Neural cell (in vitro differentiated cells): ENCODE results near the gene PTPRG. TPM values are rescaled to one million over a fixed set of nuclear protein-coding genes. Genes with fewer than 3 reads are reported as not detected.

Source experiments
- H2AFZ ChIP-seq: fragments of 200-600, 300-800 bp; sonication (generic), shearing (Covaris generic); 2 replicates; pipeline ENCODE4 v1.6.0; 2014; ENCODE audit warnings: low read depth, mild to moderate bottlenecking, antibody characterized with exemption, low read length, moderate library complexity
- H3F3A ChIP-seq: fragments of 200-600 bp; shearing (Covaris generic); 2 replicates; pipeline ENCODE4 v1.6.1; 2016; ENCODE audit warnings: mild to moderate bottlenecking, moderate library complexity, mixed read lengths, antibody characterized with exemption, low read length; ENCODE audit not compliant: insufficient read depth, poor library complexity, severe bottlenecking
- H3K27ac ChIP-seq: fragments of 200-600, 300-800 bp; sonication (generic), shearing (Covaris generic); 2 replicates; pipeline ENCODE4 v1.5.1; 2014; ENCODE audit warnings: mild to moderate bottlenecking, low read length, moderate library complexity
- H3K27me3 ChIP-seq: fragments of 300-800, 200-600 bp; sonication (generic), shearing (Covaris generic); 2 replicates; pipeline ENCODE4 v1.6.0; 2014; ENCODE audit warnings: mild to moderate bottlenecking, low read depth, low read length, moderate library complexity; ENCODE audit not compliant: insufficient read depth
- H3K36me3 ChIP-seq: fragments of 300-800, 200-600 bp; sonication (generic), shearing (Covaris generic); 2 replicates; pipeline ENCODE4 v1.5.1; 2014; ENCODE audit warnings: mild to moderate bottlenecking, antibody characterized with exemption, low read length, moderate library complexity; ENCODE audit not compliant: insufficient read depth
- H3K4me2 ChIP-seq: fragments of 300-800, 200-600 bp; sonication (generic), shearing (Covaris generic); 2 replicates; pipeline ENCODE4 v1.6.0; 2014; ENCODE audit warnings: mild to moderate bottlenecking, low read length
- H3K4me3 ChIP-seq: fragments of 300-800, 200-600 bp; sonication (generic), shearing (Covaris generic); 2 replicates; pipeline ENCODE4 v1.5.1; 2014; ENCODE audit warnings: mild to moderate bottlenecking, low read length, moderate library complexity
- H3K79me2 ChIP-seq: fragments of 200-600 bp; shearing (Covaris generic); replicated peaks from 2 replicates; pipeline ENCODE4 v1.6.0; 2014; ENCODE audit warnings: mild to moderate bottlenecking, low read length, moderate library complexity; ENCODE audit not compliant: insufficient read depth
- H3K9ac ChIP-seq: fragments of 300-800, 200-600 bp; sonication (generic), shearing (Covaris generic); 2 replicates; pipeline ENCODE4 v1.6.1; 2016; ENCODE audit warnings: mild to moderate bottlenecking, low read length, mixed read lengths
- H3K9me2 ChIP-seq: fragments of 200-600 bp; shearing (Covaris generic); 2 replicates; pipeline ENCODE4 v1.6.1; 2016; ENCODE audit warnings: mild to moderate bottlenecking, low read length, mixed read lengths; ENCODE audit not compliant: insufficient read depth
- H3K9me3 ChIP-seq: fragments of 200-600, 300-800 bp; sonication (generic), shearing (Covaris generic); 2 replicates; pipeline ENCODE4 v1.6.1; 2016; ENCODE audit warnings: mild to moderate bottlenecking, mixed run types, low read length, moderate library complexity, mixed read lengths
- H4K20me1 ChIP-seq: fragments of 200-600 bp; shearing (Covaris generic); 2 replicates; pipeline ENCODE4 v1.6.1; 2016; ENCODE audit warnings: mild to moderate bottlenecking, mixed run types; ENCODE audit not compliant: insufficient read depth
- EP300 ChIP-seq: fragments of 450-650 bp; conservative IDR thresholded peaks from 2 replicates; pipeline ENCODE4 v1.6.1; 2014; ENCODE audit warnings: antibody characterized with exemption, mild to moderate bottlenecking, moderate library complexity; ENCODE audit not compliant: poor library complexity, severe bottlenecking
- EZH2 ChIP-seq: fragments of 200-600, 300-800 bp; shearing (Covaris generic), sonication (generic); IDR thresholded peaks from 2 replicates; pipeline ENCODE4 v1.6.1; 2014; ENCODE audit warnings: antibody characterized with exemption, low read length, borderline replicate concordance, mild to moderate bottlenecking; ENCODE audit not compliant: insufficient read depth, poor library complexity, severe bottlenecking
- MXI1 ChIP-seq: fragments of 450-650 bp; conservative IDR thresholded peaks from 2 replicates; pipeline ENCODE4 v1.6.1; 2014; ENCODE audit warnings: antibody characterized with exemption, mild to moderate bottlenecking; ENCODE audit not compliant: poor library complexity, severe bottlenecking
- POLR2AphosphoS5 ChIP-seq: IDR thresholded peaks from 2 replicates; pipeline ENCODE4 v1.6.1; 2012
- RAD21 ChIP-seq: fragments of 450-650 bp; conservative IDR thresholded peaks from 2 replicates; pipeline ENCODE4 v1.6.1; 2014; ENCODE audit warnings: antibody characterized with exemption, mild to moderate bottlenecking, moderate library complexity
- SMC3 ChIP-seq: fragments of 450-650 bp; conservative IDR thresholded peaks from 2 replicates; pipeline ENCODE4 v1.6.1; 2014; ENCODE audit warnings: antibody characterized with exemption, mild to moderate bottlenecking, moderate library complexity; ENCODE audit not compliant: poor library complexity
- TAF1 ChIP-seq: IDR thresholded peaks from 2 replicates; pipeline ENCODE4 v1.6.1; 2012; ENCODE audit warnings: low read depth
- polyA plus RNA-seq: library from polyadenylated mRNA; depleted of rRNA; stranded (reverse); fragments of >200 nt; gene quantifications from 2 replicates; pipeline ENCODE4 v1.2.3, GENCODE V29; 2014
- TF ChIP-seq, protein P1 (sequence below): IDR thresholded peaks from 2 replicates; pipeline ENCODE4 v1.6.1; 2012; ENCODE audit warnings: borderline replicate concordance
- TF ChIP-seq, protein P2 (sequence below): fragments of 450-650 bp; IDR thresholded peaks from 2 replicates; pipeline ENCODE4 v1.5.1; 2014; ENCODE audit warnings: antibody characterized with exemption, mild to moderate bottlenecking, moderate library complexity; ENCODE audit not compliant: poor library complexity, severe bottlenecking

PTPRG gene
- polyA plus RNA-seq, 1 donor from 2014 or later, result 33.1 TPM

DNA sequence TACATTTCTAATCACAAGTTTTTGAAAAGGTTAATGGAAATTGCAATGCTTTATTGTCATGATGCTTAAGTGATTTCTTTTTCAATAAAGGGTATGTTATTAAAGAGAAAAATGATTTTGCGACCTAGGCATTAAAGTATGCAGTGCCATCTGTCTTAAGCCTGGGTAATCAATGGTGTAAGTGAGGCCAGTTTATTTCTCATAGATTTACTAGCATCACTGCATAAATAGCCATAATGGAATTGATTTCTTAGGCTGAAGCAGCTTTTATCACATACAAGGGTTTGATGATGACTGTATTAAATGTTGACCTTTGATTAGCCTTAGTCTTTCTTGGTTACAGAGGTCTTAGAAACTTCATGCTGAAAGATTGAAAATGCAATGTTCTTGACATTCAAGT lies 464.5 kb downstream of the PTPRG start:
- Histone ChIP-seq H3K4me3 (no peak overlapping the region), H3F3A (no peaks in the 10 kb centered on the region), H3K27ac (no peak overlapping the region), H2AFZ (no peak overlapping the region), H3K9me2 (no peaks in the 10 kb centered on the region), H4K20me1 (no peaks in the 10 kb centered on the region), H3K9me3 (no peaks in the 10 kb centered on the region), H3K9ac (no peak overlapping the region), H3K79me2 (no peaks in the 10 kb centered on the region), H3K4me2 (no peak overlapping the region), H3K27me3 (no peaks in the 10 kb centered on the region), H3K36me3 (no peaks in the 10 kb centered on the region)
- TF ChIP-seq POLR2AphosphoS5, result no peak
- TF ChIP-seq, protein P1, sequence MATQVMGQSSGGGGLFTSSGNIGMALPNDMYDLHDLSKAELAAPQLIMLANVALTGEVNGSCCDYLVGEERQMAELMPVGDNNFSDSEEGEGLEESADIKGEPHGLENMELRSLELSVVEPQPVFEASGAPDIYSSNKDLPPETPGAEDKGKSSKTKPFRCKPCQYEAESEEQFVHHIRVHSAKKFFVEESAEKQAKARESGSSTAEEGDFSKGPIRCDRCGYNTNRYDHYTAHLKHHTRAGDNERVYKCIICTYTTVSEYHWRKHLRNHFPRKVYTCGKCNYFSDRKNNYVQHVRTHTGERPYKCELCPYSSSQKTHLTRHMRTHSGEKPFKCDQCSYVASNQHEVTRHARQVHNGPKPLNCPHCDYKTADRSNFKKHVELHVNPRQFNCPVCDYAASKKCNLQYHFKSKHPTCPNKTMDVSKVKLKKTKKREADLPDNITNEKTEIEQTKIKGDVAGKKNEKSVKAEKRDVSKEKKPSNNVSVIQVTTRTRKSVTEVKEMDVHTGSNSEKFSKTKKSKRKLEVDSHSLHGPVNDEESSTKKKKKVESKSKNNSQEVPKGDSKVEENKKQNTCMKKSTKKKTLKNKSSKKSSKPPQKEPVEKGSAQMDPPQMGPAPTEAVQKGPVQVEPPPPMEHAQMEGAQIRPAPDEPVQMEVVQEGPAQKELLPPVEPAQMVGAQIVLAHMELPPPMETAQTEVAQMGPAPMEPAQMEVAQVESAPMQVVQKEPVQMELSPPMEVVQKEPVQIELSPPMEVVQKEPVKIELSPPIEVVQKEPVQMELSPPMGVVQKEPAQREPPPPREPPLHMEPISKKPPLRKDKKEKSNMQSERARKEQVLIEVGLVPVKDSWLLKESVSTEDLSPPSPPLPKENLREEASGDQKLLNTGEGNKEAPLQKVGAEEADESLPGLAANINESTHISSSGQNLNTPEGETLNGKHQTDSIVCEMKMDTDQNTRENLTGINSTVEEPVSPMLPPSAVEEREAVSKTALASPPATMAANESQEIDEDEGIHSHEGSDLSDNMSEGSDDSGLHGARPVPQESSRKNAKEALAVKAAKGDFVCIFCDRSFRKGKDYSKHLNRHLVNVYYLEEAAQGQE, result no peak
- no peak for TF ChIP-seq SMC3
- no peak for TF ChIP-seq TAF1
- TF ChIP-seq, protein P2, sequence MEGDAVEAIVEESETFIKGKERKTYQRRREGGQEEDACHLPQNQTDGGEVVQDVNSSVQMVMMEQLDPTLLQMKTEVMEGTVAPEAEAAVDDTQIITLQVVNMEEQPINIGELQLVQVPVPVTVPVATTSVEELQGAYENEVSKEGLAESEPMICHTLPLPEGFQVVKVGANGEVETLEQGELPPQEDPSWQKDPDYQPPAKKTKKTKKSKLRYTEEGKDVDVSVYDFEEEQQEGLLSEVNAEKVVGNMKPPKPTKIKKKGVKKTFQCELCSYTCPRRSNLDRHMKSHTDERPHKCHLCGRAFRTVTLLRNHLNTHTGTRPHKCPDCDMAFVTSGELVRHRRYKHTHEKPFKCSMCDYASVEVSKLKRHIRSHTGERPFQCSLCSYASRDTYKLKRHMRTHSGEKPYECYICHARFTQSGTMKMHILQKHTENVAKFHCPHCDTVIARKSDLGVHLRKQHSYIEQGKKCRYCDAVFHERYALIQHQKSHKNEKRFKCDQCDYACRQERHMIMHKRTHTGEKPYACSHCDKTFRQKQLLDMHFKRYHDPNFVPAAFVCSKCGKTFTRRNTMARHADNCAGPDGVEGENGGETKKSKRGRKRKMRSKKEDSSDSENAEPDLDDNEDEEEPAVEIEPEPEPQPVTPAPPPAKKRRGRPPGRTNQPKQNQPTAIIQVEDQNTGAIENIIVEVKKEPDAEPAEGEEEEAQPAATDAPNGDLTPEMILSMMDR, result no peak
- TF ChIP-seq MXI1, result no peak
- no peak for TF ChIP-seq EZH2
- TF ChIP-seq EP300, result no peak
- TF ChIP-seq RAD21, result no peak

DNA sequence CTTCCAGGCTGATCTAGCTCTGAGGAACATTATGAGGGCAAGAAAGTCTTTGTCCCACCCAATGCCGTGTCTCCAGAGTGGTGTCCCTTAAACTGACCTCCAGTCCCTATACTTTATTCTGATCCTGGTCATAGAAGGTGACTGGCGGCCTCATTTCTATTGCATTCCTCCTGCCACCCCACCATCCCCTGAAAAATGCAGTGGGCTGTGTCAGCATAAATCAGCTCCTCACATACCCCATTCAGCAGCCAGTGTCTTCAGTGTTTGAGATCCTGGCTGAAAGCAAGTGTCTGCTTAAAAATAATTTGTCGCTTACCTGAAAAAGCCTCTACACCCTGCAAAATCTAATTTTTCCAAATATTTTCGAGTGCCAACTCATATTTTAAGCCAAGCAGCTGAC lies 465.9 kb downstream of the PTPRG start:
- H3K9me2 ChIP-seq, result no peaks in the 10 kb centered on the region
- no peaks in the 10 kb centered on the region for H3K27me3 ChIP-seq
- H3F3A ChIP-seq, result no peaks in the 10 kb centered on the region
- H3K79me2 ChIP-seq, result no peaks in the 10 kb centered on the region
- no peak overlapping the region for H3K9ac ChIP-seq
- TF ChIP-seq, protein P1, result no peak
- no peak for TF ChIP-seq SMC3
- no peak for TF ChIP-seq EZH2
- no peak for TF ChIP-seq RAD21
- no peak for TF ChIP-seq MXI1
- no peak for TF ChIP-seq TAF1
- TF ChIP-seq EP300, result no peak
- TF ChIP-seq, protein P2, result no peak
- no peak for TF ChIP-seq POLR2AphosphoS5
- H3K4me3 ChIP-seq, result no peak overlapping the region
- H3K9me3 ChIP-seq, result no peaks in the 10 kb centered on the region
- no peaks in the 10 kb centered on the region for H3K36me3 ChIP-seq
- no peak overlapping the region for H3K27ac ChIP-seq
- H2AFZ ChIP-seq, result no peak overlapping the region
- H3K4me2 ChIP-seq, result no peak overlapping the region
- H4K20me1 ChIP-seq, result no peaks in the 10 kb centered on the region
